Measurements from ENCODE around the gene FLT1.

FLT1 gene

GRCh38 chr13:28355046-28355821 is 139.7 kb downstream of the FLT1 start:
- Mint-ChIP-seq H3K4me3 (peak overlapping the region in 1 of 2 donors; percentile 21), H3K9me3 (no peaks in the 10 kb centered on the region), H3K36me3 (ENCODE audit: insufficient read depth) (no peaks in the 10 kb centered on the region), H3K4me1 (ENCODE audit: low read depth in 2 of 2) (peaks cover 15 to 18% of the 10 kb centered on the region in 2 donors), H3K27me3 (peaks cover 0 to 2% of the 10 kb centered on the region in 2 donors), H3K27ac (peak overlapping the region in 1 of 2 donors; percentile 26)
- ATAC-seq (replicated peaks) (no peak), DNase-seq (no peak)

- Mint-ChIP-seq H3K27me3 (peaks cover 0 to 7% of the 10 kb centered on the region in 2 donors), H3K9me3 (no peaks in the 10 kb centered on the region), H3K4me1 (ENCODE audit: low read depth in 2 of 2) (peaks cover 15 to 16% of the 10 kb centered on the region in 2 donors), H3K4me3 (no peak overlapping the region), H3K36me3 (ENCODE audit: insufficient read depth) (no peaks in the 10 kb centered on the region), H3K27ac (no peak overlapping the region)
- ATAC-seq (replicated peaks) (no peak), DNase-seq (no peak)
Measured at GRCh38 chr13:28353679-28354078, 141.2 kb downstream of the FLT1 start.

GRCh38 chr13:28349907-28350654 is 144.8 kb downstream of the FLT1 start:
- Mint-ChIP-seq H3K27me3 (peaks cover 15 to 29% of the 10 kb centered on the region in 2 donors), H3K4me1 (ENCODE audit: low read depth in 2 of 2) (peaks cover 0 to 5% of the 10 kb centered on the region in 2 donors), H3K27ac (no peak overlapping the region), H3K36me3 (ENCODE audit: insufficient read depth) (no peaks in the 10 kb centered on the region), H3K9me3 (no peaks in the 10 kb centered on the region), H3K4me3 (no peak overlapping the region)
- ATAC-seq (replicated peaks) = no peak
- DNase-seq = no peak

- H3K4me3 Mint-ChIP-seq = no peak overlapping the region
- H3K36me3 Mint-ChIP-seq (ENCODE audit: insufficient read depth) = no peaks in the 10 kb centered on the region
- no peaks in the 10 kb centered on the region for H3K9me3 Mint-ChIP-seq
- H3K27ac Mint-ChIP-seq = no peak overlapping the region
- H3K4me1 Mint-ChIP-seq (ENCODE audit: low read depth in 2 of 2) = peaks cover 0 to 5% of the 10 kb centered on the region in 2 donors
- no peak for ATAC-seq (replicated peaks)
- no peak for DNase-seq
- peaks cover 20 to 33% of the 10 kb centered on the region in 2 donors for H3K27me3 Mint-ChIP-seq
Measured at GRCh38 chr13:28349371-28349770, 145.6 kb downstream of the FLT1 start.

GRCh38 chr13:28347456-28348371 is 147.2 kb downstream of the FLT1 start:
- peaks cover 29 to 41% of the 10 kb centered on the region in 2 donors for H3K27me3 Mint-ChIP-seq
- ATAC-seq (replicated peaks) (no peak), DNase-seq (no peak)
- no peak overlapping the region for H3K4me3 Mint-ChIP-seq
- no peak overlapping the region for H3K27ac Mint-ChIP-seq
- H3K9me3 Mint-ChIP-seq = no peaks in the 10 kb centered on the region
- no peaks in the 10 kb centered on the region for H3K36me3 Mint-ChIP-seq (ENCODE audit: insufficient read depth)
- H3K4me1 Mint-ChIP-seq (ENCODE audit: low read depth in 2 of 2) = peaks cover 0 to 5% of the 10 kb centered on the region in 2 donors

- Mint-ChIP-seq H3K9me3 (no peaks in the 10 kb centered on the region), H3K4me3 (no peak overlapping the region), H3K27ac (no peak overlapping the region), H3K27me3 (peaks cover 37 to 41% of the 10 kb centered on the region in 2 donors), H3K4me1 (ENCODE audit: low read depth in 2 of 2) (peaks cover 0 to 5% of the 10 kb centered on the region in 2 donors), H3K36me3 (ENCODE audit: insufficient read depth) (no peaks in the 10 kb centered on the region)
- no peak for DNase-seq
- no peak for ATAC-seq (replicated peaks)
Measured at GRCh38 chr13:28346154-28346553, 148.8 kb downstream of the FLT1 start.

- Mint-ChIP-seq H3K27ac (no peak overlapping the region), H3K27me3 (peaks cover 36 to 41% of the 10 kb centered on the region in 2 donors), H3K36me3 (ENCODE audit: insufficient read depth) (no peaks in the 10 kb centered on the region), H3K4me3 (no peak overlapping the region), H3K9me3 (no peaks in the 10 kb centered on the region), H3K4me1 (ENCODE audit: low read depth in 2 of 2) (peaks cover 0 to 5% of the 10 kb centered on the region in 2 donors)
- ATAC-seq (replicated peaks) (no peak), DNase-seq (no peak)
Measured at GRCh38 chr13:28344163-28344562, 150.8 kb downstream of the FLT1 start.

- H3K27ac Mint-ChIP-seq = no peak overlapping the region
- no peaks in the 10 kb centered on the region for H3K9me3 Mint-ChIP-seq
- no peaks in the 10 kb centered on the region for H3K36me3 Mint-ChIP-seq (ENCODE audit: insufficient read depth)
- DNase-seq (no peak), ATAC-seq (replicated peaks) (no peak)
- no peaks in the 10 kb centered on the region for H3K4me1 Mint-ChIP-seq (ENCODE audit: low read depth in 2 of 2)
- no peak overlapping the region for H3K4me3 Mint-ChIP-seq
- H3K27me3 Mint-ChIP-seq = peaks cover 46 to 49% of the 10 kb centered on the region in 2 donors
Measured at GRCh38 chr13:28342251-28342650, 152.7 kb downstream of the FLT1 start.

GRCh38 chr13:28340272-28340793 is 154.6 kb downstream of the FLT1 start:
- Mint-ChIP-seq H3K36me3 (ENCODE audit: insufficient read depth) (no peaks in the 10 kb centered on the region), H3K9me3 (no peaks in the 10 kb centered on the region), H3K27me3 (peaks cover 33 to 45% of the 10 kb centered on the region in 2 donors), H3K4me3 (no peak overlapping the region), H3K27ac (no peak overlapping the region), H3K4me1 (ENCODE audit: low read depth in 2 of 2) (no peaks in the 10 kb centered on the region)
- ATAC-seq (replicated peaks) (no peak), DNase-seq (no peak)

- DNase-seq (no peak), ATAC-seq (replicated peaks) (no peak)
- H3K9me3 Mint-ChIP-seq = no peaks in the 10 kb centered on the region
- no peaks in the 10 kb centered on the region for H3K36me3 Mint-ChIP-seq (ENCODE audit: insufficient read depth)
- no peak overlapping the region for H3K4me3 Mint-ChIP-seq
- no peak overlapping the region for H3K27ac Mint-ChIP-seq
- peaks cover 28 to 44% of the 10 kb centered on the region in 2 donors for H3K27me3 Mint-ChIP-seq
- H3K4me1 Mint-ChIP-seq (ENCODE audit: low read depth in 2 of 2) = no peaks in the 10 kb centered on the region
Measured at GRCh38 chr13:28339419-28339818, 155.5 kb downstream of the FLT1 start.

GRCh38 chr13:28338742-28339141 is 156.2 kb downstream of the FLT1 start:
- Mint-ChIP-seq H3K27ac (no peak overlapping the region), H3K9me3 (no peaks in the 10 kb centered on the region), H3K4me1 (ENCODE audit: low read depth in 2 of 2) (no peaks in the 10 kb centered on the region), H3K36me3 (ENCODE audit: insufficient read depth) (no peaks in the 10 kb centered on the region), H3K4me3 (no peak overlapping the region), H3K27me3 (peaks cover 21 to 38% of the 10 kb centered on the region in 2 donors)
- no peak for ATAC-seq (replicated peaks)
- DNase-seq = no peak

GRCh38 chr13:28338006-28338574 is 156.8 kb downstream of the FLT1 start:
- ATAC-seq (replicated peaks) = no peak
- no peak overlapping the region for H3K4me3 Mint-ChIP-seq

More at GRCh38 chr13:28338006-28338574, 156.8 kb downstream of the FLT1 start:
- Mint-ChIP-seq H3K27ac (no peak overlapping the region), H3K4me1 (ENCODE audit: low read depth in 2 of 2) (no peaks in the 10 kb centered on the region), H3K9me3 (no peaks in the 10 kb centered on the region), H3K36me3 (ENCODE audit: insufficient read depth) (no peaks in the 10 kb centered on the region), H3K27me3 (peaks cover 19 to 35% of the 10 kb centered on the region in 2 donors)
- no peak for DNase-seq
